Measurements from ENCODE around the gene APH1B.

- TF ChIP-seq CTCF (conservative IDR thresholded peaks at IDR 0.05; ENCODE audit: low read depth, low read length) (no peak), BHLHE40 (IDR thresholded peaks at IDR 0.05; ENCODE audit: low read depth, low read length) (no peak), CEBPB (IDR thresholded peaks at IDR 0.05; ENCODE audit: low read depth, low read length) (no peak), MXI1 (IDR thresholded peaks at IDR 0.05; ENCODE audit: borderline replicate concordance, low read depth, low read length) (no peak), RFX5 (IDR thresholded peaks at IDR 0.05; ENCODE audit: low read depth, low read length) (no peak)
Measured at GRCh38 chr15:63241316-63241715, 36.1 kb upstream of the APH1B start.

Measured in IMR-90 (cell line).